ENCODE data around the gene GOLPH3. TPM values are rescaled to one million over a fixed set of nuclear protein-coding genes. Genes with fewer than 3 reads are reported as not detected.

The GOLPH3 gene
- total and polyA plus RNA-seq, 4 donors, result 64.1 to 116 (median 68.5) TPM

DNA sequence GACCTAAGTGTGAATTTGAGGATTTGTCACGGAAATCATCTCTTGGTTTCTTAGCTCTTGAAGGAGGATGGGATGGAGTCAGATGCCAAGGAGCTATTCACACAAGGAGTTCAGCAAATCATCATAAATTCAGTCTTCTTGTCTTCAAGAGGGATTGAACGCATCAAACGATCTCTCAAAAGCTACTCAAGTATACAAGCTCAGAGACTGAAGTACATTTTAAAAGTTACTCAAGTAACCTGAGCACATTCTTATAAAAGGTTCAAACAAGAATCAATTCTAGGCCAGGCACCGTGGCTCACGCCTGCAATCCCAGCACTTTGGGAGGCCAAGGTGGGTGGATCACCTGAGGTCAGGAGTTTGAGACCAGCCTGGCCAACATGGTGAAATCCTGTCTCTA is 21.1 kb upstream of the GOLPH3 start:
- H3K9ac ChIP-seq (ENCODE audit: low read depth in 1 of 2, low read length in 2 of 2), result no peak overlapping the region
- TF ChIP-seq HNF4G (IDR thresholded peaks at IDR 0.05), result no peak
- H3K27me3 ChIP-seq (ENCODE audit: control insufficient read depth in 4 of 4, insufficient read depth in 4 of 4, low read length in 3 of 4), result no peaks in the 10 kb centered on the region
- WGBS, result 89% methylated on average over 5 of the region's 5 CpGs
- no peak overlapping the region for H3K27ac ChIP-seq (ENCODE audit: low read depth in 1 of 2, low read length in 2 of 2)
- peaks cover 0 to 11% (median 2%) of the 10 kb centered on the region in 4 donors for H3K4me1 ChIP-seq (ENCODE audit: control insufficient read depth in 4 of 4, insufficient read depth in 4 of 4, low read length in 3 of 4)
- H3K4me3 ChIP-seq (ENCODE audit: low read depth in 1 of 3, low read length in 3 of 3), result no peak overlapping the region
- no peak for DNase-seq (ENCODE audit: low spot score)
- no peaks in the 10 kb centered on the region for H3K9me3 ChIP-seq (ENCODE audit: control insufficient read depth in 4 of 4, low read length in 3 of 4)
- H3K36me3 ChIP-seq (ENCODE audit: control insufficient read depth in 4 of 4, insufficient read depth in 3 of 4, low read depth in 1 of 4, low read length in 3 of 4), result no peaks in the 10 kb centered on the region

DNA sequence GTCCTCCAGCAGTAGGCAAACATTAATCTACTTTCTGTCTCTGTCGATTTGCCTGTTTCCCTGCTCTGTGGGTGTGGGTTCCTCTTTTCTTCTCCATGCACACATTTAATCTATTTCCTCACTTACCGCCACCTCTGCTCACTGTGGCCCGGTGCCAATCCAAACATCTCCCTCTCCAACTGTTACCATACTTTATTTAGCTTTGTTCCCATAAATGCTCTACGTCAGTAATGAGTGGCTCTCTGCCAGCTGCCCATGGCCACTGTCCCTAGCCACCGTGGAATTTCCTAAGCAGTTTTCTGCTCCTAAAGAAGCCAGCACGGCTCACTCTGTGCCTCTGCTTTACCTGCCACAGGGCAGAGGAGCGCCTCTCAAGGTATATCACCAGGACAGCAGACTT is 19.5 kb upstream of the GOLPH3 start:
- Histone ChIP-seq H3K4me1 (ENCODE audit: control insufficient read depth in 4 of 4, insufficient read depth in 4 of 4, low read length in 3 of 4) (peaks cover 0 to 11% (median 2%) of the 10 kb centered on the region in 4 donors), H3K4me3 (ENCODE audit: low read depth in 1 of 3, low read length in 3 of 3) (peak overlapping the region in 1 of 3 donors; percentile 18), H3K36me3 (ENCODE audit: control insufficient read depth in 4 of 4, insufficient read depth in 3 of 4, low read depth in 1 of 4, low read length in 3 of 4) (no peaks in the 10 kb centered on the region), H3K9me3 (ENCODE audit: control insufficient read depth in 4 of 4, low read length in 3 of 4) (no peaks in the 10 kb centered on the region), H3K27me3 (ENCODE audit: control insufficient read depth in 4 of 4, insufficient read depth in 4 of 4, low read length in 3 of 4) (no peaks in the 10 kb centered on the region), H3K27ac (ENCODE audit: low read depth in 1 of 2, low read length in 2 of 2) (peak overlapping the region; percentile 78 to 84), H3K9ac (ENCODE audit: low read depth in 1 of 2, low read length in 2 of 2) (peak overlapping the region; percentile 54 to 95)
- WGBS, result 7% methylated on average over 7 of the region's 7 CpGs
- no peak for TF ChIP-seq HNF4G (IDR thresholded peaks at IDR 0.05)
- TF ChIP-seq GABPA (IDR thresholded peaks at IDR 0.05 in 1 of 2, conservative IDR thresholded peaks at IDR 0.05 in 1 of 2), result peak in 1 of 2 donors; percentile 57
- TF ChIP-seq RXRA (IDR thresholded peaks at IDR 0.05), result peak; percentile 66 to 92
- TF ChIP-seq, protein P1, sequence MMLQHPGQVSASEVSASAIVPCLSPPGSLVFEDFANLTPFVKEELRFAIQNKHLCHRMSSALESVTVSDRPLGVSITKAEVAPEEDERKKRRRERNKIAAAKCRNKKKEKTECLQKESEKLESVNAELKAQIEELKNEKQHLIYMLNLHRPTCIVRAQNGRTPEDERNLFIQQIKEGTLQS (IDR thresholded peaks at IDR 0.05), result peak; percentile 29
- TF ChIP-seq, protein P2, sequence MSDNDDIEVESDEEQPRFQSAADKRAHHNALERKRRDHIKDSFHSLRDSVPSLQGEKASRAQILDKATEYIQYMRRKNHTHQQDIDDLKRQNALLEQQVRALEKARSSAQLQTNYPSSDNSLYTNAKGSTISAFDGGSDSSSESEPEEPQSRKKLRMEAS (IDR thresholded peaks at IDR 0.05), result peak; percentile 93
- TF ChIP-seq FOXA2 (IDR thresholded peaks at IDR 0.05), result peak; percentile 87
- peak; percentile 61 to 80 for TF ChIP-seq JUND (IDR thresholded peaks at IDR 0.05)
- peak in 1 of 2 donors; percentile 81 for TF ChIP-seq EGR1 (IDR thresholded peaks at IDR 0.05; ENCODE audit: low read depth in 2 of 2)
- TF ChIP-seq RAD21 (IDR thresholded peaks at IDR 0.05), result peak; percentile 65 to 71
- TF ChIP-seq FOXA1 (IDR thresholded peaks at IDR 0.05), result peak; percentile 81
- TF ChIP-seq SP1 (IDR thresholded peaks at IDR 0.05), result peak; percentile 84
- TF ChIP-seq, protein P3, sequence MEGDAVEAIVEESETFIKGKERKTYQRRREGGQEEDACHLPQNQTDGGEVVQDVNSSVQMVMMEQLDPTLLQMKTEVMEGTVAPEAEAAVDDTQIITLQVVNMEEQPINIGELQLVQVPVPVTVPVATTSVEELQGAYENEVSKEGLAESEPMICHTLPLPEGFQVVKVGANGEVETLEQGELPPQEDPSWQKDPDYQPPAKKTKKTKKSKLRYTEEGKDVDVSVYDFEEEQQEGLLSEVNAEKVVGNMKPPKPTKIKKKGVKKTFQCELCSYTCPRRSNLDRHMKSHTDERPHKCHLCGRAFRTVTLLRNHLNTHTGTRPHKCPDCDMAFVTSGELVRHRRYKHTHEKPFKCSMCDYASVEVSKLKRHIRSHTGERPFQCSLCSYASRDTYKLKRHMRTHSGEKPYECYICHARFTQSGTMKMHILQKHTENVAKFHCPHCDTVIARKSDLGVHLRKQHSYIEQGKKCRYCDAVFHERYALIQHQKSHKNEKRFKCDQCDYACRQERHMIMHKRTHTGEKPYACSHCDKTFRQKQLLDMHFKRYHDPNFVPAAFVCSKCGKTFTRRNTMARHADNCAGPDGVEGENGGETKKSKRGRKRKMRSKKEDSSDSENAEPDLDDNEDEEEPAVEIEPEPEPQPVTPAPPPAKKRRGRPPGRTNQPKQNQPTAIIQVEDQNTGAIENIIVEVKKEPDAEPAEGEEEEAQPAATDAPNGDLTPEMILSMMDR (IDR thresholded peaks at IDR 0.05; ENCODE audit: low read depth, low read length, missing input control), result no peak
- TF ChIP-seq, protein P4, sequence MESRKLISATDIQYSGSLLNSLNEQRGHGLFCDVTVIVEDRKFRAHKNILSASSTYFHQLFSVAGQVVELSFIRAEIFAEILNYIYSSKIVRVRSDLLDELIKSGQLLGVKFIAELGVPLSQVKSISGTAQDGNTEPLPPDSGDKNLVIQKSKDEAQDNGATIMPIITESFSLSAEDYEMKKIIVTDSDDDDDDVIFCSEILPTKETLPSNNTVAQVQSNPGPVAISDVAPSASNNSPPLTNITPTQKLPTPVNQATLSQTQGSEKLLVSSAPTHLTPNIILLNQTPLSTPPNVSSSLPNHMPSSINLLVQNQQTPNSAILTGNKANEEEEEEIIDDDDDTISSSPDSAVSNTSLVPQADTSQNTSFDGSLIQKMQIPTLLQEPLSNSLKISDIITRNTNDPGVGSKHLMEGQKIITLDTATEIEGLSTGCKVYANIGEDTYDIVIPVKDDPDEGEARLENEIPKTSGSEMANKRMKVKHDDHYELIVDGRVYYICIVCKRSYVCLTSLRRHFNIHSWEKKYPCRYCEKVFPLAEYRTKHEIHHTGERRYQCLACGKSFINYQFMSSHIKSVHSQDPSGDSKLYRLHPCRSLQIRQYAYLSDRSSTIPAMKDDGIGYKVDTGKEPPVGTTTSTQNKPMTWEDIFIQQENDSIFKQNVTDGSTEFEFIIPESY (IDR thresholded peaks at IDR 0.05), result peak; percentile 93
- TF ChIP-seq HNF4A (conservative IDR thresholded peaks at IDR 0.05), result peak; percentile 50 to 78
- peak; percentile 96 for TF ChIP-seq YY1 (IDR thresholded peaks at IDR 0.05)
- peak; percentile 56 for TF ChIP-seq NR2F2 (IDR thresholded peaks at IDR 0.05)
- TF ChIP-seq TAF1 (conservative IDR thresholded peaks at IDR 0.05), result peak; percentile 92
- TF ChIP-seq, protein P5, sequence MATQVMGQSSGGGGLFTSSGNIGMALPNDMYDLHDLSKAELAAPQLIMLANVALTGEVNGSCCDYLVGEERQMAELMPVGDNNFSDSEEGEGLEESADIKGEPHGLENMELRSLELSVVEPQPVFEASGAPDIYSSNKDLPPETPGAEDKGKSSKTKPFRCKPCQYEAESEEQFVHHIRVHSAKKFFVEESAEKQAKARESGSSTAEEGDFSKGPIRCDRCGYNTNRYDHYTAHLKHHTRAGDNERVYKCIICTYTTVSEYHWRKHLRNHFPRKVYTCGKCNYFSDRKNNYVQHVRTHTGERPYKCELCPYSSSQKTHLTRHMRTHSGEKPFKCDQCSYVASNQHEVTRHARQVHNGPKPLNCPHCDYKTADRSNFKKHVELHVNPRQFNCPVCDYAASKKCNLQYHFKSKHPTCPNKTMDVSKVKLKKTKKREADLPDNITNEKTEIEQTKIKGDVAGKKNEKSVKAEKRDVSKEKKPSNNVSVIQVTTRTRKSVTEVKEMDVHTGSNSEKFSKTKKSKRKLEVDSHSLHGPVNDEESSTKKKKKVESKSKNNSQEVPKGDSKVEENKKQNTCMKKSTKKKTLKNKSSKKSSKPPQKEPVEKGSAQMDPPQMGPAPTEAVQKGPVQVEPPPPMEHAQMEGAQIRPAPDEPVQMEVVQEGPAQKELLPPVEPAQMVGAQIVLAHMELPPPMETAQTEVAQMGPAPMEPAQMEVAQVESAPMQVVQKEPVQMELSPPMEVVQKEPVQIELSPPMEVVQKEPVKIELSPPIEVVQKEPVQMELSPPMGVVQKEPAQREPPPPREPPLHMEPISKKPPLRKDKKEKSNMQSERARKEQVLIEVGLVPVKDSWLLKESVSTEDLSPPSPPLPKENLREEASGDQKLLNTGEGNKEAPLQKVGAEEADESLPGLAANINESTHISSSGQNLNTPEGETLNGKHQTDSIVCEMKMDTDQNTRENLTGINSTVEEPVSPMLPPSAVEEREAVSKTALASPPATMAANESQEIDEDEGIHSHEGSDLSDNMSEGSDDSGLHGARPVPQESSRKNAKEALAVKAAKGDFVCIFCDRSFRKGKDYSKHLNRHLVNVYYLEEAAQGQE (IDR thresholded peaks at IDR 0.05), result peak; percentile 93
- peak; percentile 66 for DNase-seq (ENCODE audit: low spot score)
